ENCODE measurements around the gene TBC1D17.
"Not testable (repeated sequence)": the region's sequence is repeated elsewhere in the genome, so short reads cannot be mapped to it uniquely, and the experiment has no call there.

Gene TBC1D17

GRCh38 chr19:49924004-49924880, 46.7 kb downstream of the TBC1D17 start:
- peak; percentile 95 for DNase-seq

- not testable (repeated sequence) for DNase-seq
Measured at GRCh38 chr19:49924881-49925210, 47.3 kb downstream of the TBC1D17 start.

- no peak for DNase-seq
Measured at GRCh38 chr19:49925486-49925885, 48.0 kb downstream of the TBC1D17 start.

- DNase-seq, result no peak
Measured at GRCh38 chr19:49926515-49926914, 49.0 kb downstream of the TBC1D17 start.

GRCh38 chr19:49927526-49928264, 50.2 kb downstream of the TBC1D17 start:
- no peak for DNase-seq

GRCh38 chr19:49929121-49929610, 51.7 kb downstream of the TBC1D17 start, which contains the start of the genes ATF5 and NUP62:
Gene ATF5, plus strand, starts transcription at chr19:49929205. Its CDS starts 1,646 bp downstream, at chr19:49930851.
Gene NUP62, minus strand, starts transcription at chr19:49929504. Its CDS starts 19,697 bp downstream, at chr19:49909807.
- DNase-seq, result peak; percentile 92

- peak; percentile 100 for DNase-seq
Measured at GRCh38 chr19:49929611-49930482, 52.3 kb downstream of the TBC1D17 start.

GRCh38 chr19:49930483-49931011, 53.0 kb downstream of the TBC1D17 start:
- peak; percentile 91 for DNase-seq

- no peak for DNase-seq
Measured at GRCh38 chr19:49931293-49932040, 54.0 kb downstream of the TBC1D17 start.

- DNase-seq, result no peak
Measured at GRCh38 chr19:49932041-49932451, 54.5 kb downstream of the TBC1D17 start.

- no peak for DNase-seq
Measured at GRCh38 chr19:49932731-49933131, 55.2 kb downstream of the TBC1D17 start.

GRCh38 chr19:49933643-49934042, 56.1 kb downstream of the TBC1D17 start:
- DNase-seq, result no peak

GRCh38 chr19:49936549-49936948, 59.0 kb downstream of the TBC1D17 start:
- DNase-seq, result no peak

- peak; percentile 82 for DNase-seq
Measured at GRCh38 chr19:49937750-49938381, 60.4 kb downstream of the TBC1D17 start.
